HG03108 (cell line): ENCODE data around the gene DHRS12.
A peak's percentile ranks its signal among the peaks of the same experiment; 100 is the strongest.

Source experiments
- ATAC-seq: cut with Tn5 transposase; IDR thresholded peaks from one replicate; pipeline ENCODE4 v1.9.1; 2021; ENCODE audit warnings: moderate library complexity; ENCODE audit not compliant: unreplicated experiment

DHRS12 gene

GRCh38 chr13:51730927-51731326 lies 73.0 kb downstream of the DHRS12 start:
- ATAC-seq = no peak

GRCh38 chr13:51729866-51730553 lies 74.0 kb downstream of the DHRS12 start:
- no peak for ATAC-seq

DNA sequence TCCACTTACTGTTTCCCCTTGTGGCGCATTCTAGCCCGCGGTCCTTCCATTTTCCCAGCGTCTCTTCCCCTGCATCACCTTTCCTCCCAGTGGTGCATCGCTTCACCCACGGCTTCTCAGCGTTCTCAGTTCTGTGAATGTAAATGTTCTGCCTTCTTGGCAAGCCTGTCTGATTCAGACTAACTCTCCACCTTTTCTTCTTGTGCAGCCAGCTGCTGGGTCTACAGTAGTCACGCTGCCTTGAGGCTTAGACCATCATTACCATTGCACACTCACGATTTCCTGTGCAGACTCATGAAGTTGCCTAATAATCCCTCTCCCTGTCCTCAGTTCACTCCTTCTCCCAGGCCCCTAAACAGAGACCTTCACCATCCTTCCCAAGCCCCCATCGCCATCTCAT lies 75.0 kb downstream of the DHRS12 start:
- no peak for ATAC-seq

- no peak for ATAC-seq
Measured at GRCh38 chr13:51728275-51728673, 75.7 kb downstream of the DHRS12 start.

- no peak for ATAC-seq
Measured at GRCh38 chr13:51727634-51728274, 76.2 kb downstream of the DHRS12 start.

- no peak for ATAC-seq
Measured at GRCh38 chr13:51726446-51727193, 77.3 kb downstream of the DHRS12 start.

GRCh38 chr13:51724721-51725120 lies 79.2 kb downstream of the DHRS12 start:
- no peak for ATAC-seq

- no peak for ATAC-seq
Measured at GRCh38 chr13:51723529-51723928, 80.4 kb downstream of the DHRS12 start.

GRCh38 chr13:51721496-51721895 lies 82.5 kb downstream of the DHRS12 start:
- peak; percentile 79 for ATAC-seq

DNA sequence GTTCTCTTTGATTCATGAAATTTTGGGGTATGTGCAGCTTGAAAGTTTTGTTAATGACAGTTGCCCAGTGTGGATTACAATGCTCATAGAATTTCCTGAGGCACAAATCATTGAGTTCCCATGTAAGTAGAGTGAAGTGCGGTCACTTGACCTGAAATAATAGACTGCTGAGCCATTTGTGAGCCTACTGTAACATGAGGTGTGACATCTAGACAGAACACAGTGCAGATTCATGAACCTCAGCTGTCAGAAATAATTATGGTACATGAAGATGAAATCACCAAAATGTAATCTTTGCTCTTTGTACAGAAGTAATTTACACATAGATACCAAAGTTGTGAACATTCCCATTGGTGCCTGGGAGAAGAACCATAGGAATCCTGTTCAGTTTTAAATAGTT lies 84.6 kb downstream of the DHRS12 start:
- ATAC-seq = no peak
